GM18508 (cell line): ENCODE data around the gene ADO.
"Not testable (repeated sequence)": the region's sequence is repeated elsewhere in the genome, so short reads cannot be mapped to it uniquely, and the experiment has no call there.

Experiments used
- ATAC-seq: cut with Tn5 transposase; IDR thresholded peaks from one replicate; pipeline ENCODE4 v1.9.1; 2021; ENCODE audit warnings: moderate number of reproducible peaks; ENCODE audit not compliant: insufficient read depth, unreplicated experiment

Gene ADO

GRCh38 chr10:62804356-62805230 is at the start of gene ADO:
Gene ADO (plus strand): TSS chr10:62804720. CDS start chr10:62805060, 340 bp downstream.
- no peak for ATAC-seq

- no peak for ATAC-seq
Observed at GRCh38 chr10:62754963-62755362, 49.6 kb upstream of the ADO start.

GRCh38 chr10:62755662-62756653 is 48.6 kb upstream of the ADO start:
- ATAC-seq: no peak

GRCh38 chr10:62759599-62760175 is 44.8 kb upstream of the ADO start:
- no peak for ATAC-seq

GRCh38 chr10:62760401-62760800 is 44.1 kb upstream of the ADO start:
- no peak for ATAC-seq

- no peak for ATAC-seq
Observed at GRCh38 chr10:62761115-62761514, 43.4 kb upstream of the ADO start.

- ATAC-seq: no peak
Observed at GRCh38 chr10:62763155-62763554, 41.4 kb upstream of the ADO start.

- no peak for ATAC-seq
Observed at GRCh38 chr10:62764011-62764410, 40.5 kb upstream of the ADO start.

- ATAC-seq: no peak
Observed at GRCh38 chr10:62765726-62766125, 38.8 kb upstream of the ADO start.

GRCh38 chr10:62766386-62766785 is 38.1 kb upstream of the ADO start:
- ATAC-seq: no peak

- peak; percentile 73 for ATAC-seq
Observed at GRCh38 chr10:62769574-62770242, 34.8 kb upstream of the ADO start.

GRCh38 chr10:62772186-62772974 is 32.1 kb upstream of the ADO start:
- no peak for ATAC-seq

GRCh38 chr10:62778125-62778524 is 26.4 kb upstream of the ADO start:
- peak; percentile 49 for ATAC-seq

- ATAC-seq: peak; percentile 77
Observed at GRCh38 chr10:62779487-62780248, 24.9 kb upstream of the ADO start.

- ATAC-seq: not testable (repeated sequence)
Observed at GRCh38 chr10:62784537-62784936, 20.0 kb upstream of the ADO start.

GRCh38 chr10:62788285-62788684 is 16.2 kb upstream of the ADO start:
- not testable (repeated sequence) for ATAC-seq

- no peak for ATAC-seq
Observed at GRCh38 chr10:62788861-62789467, 15.6 kb upstream of the ADO start.

- no peak for ATAC-seq
Observed at GRCh38 chr10:62790019-62790555, 14.4 kb upstream of the ADO start.
